Measurements from ENCODE around the gene SREK1.
"Not testable (repeated sequence)": the region's sequence is repeated elsewhere in the genome, so short reads cannot be mapped to it uniquely, and the experiment has no call there.

SREK1 gene

GRCh38 chr5:66169534-66169933 lies 25.4 kb downstream of the SREK1 start:
- no peak for DNase-seq

GRCh38 chr5:66170195-66170919 lies 26.3 kb downstream of the SREK1 start:
- DNase-seq: no peak

- no peak for DNase-seq
These were observed 27.5 kb downstream of the SREK1 start for GRCh38 chr5:66171349-66172344.

GRCh38 chr5:66174338-66174737 lies 30.2 kb downstream of the SREK1 start:
- DNase-seq: no peak

GRCh38 chr5:66178799-66179198 lies 34.7 kb downstream of the SREK1 start:
- no peak for DNase-seq

GRCh38 chr5:66179297-66180051 lies 35.4 kb downstream of the SREK1 start:
- no peak for DNase-seq

- no peak for DNase-seq
These were observed 36.4 kb downstream of the SREK1 start for GRCh38 chr5:66180282-66181155.

- DNase-seq: no peak
These were observed 42.0 kb downstream of the SREK1 start for GRCh38 chr5:66186108-66186507.

GRCh38 chr5:66193419-66193818 lies 49.3 kb downstream of the SREK1 start:
- no peak for DNase-seq

GRCh38 chr5:66197764-66198405 lies 53.8 kb downstream of the SREK1 start:
- DNase-seq: no peak

- no peak for DNase-seq
These were observed 54.7 kb downstream of the SREK1 start for GRCh38 chr5:66198837-66199236.

- DNase-seq: no peak
These were observed 59.4 kb downstream of the SREK1 start for GRCh38 chr5:66203531-66203930.

GRCh38 chr5:66206465-66206864 lies 62.4 kb downstream of the SREK1 start:
- no peak for DNase-seq

- DNase-seq: no peak
These were observed 63.9 kb downstream of the SREK1 start for GRCh38 chr5:66207800-66208561.

GRCh38 chr5:66209350-66209749 lies 65.2 kb downstream of the SREK1 start:
- no peak for DNase-seq

- no peak for DNase-seq
These were observed 65.7 kb downstream of the SREK1 start for GRCh38 chr5:66209794-66210193.

- DNase-seq: no peak
These were observed 69.4 kb downstream of the SREK1 start for GRCh38 chr5:66213533-66213932.

GRCh38 chr5:66222455-66222854 lies 78.4 kb downstream of the SREK1 start:
- no peak for DNase-seq

GRCh38 chr5:66222896-66223295 lies 78.8 kb downstream of the SREK1 start:
- not testable (repeated sequence) for DNase-seq

- DNase-seq: no peak
These were observed 79.5 kb downstream of the SREK1 start for GRCh38 chr5:66223637-66224036.

- no peak for DNase-seq
These were observed 80.2 kb downstream of the SREK1 start for GRCh38 chr5:66224274-66224673.
